AG04450 (cell line): Measurements from ENCODE around the gene MRPL46. TPM values are rescaled to one million over a fixed set of nuclear protein-coding genes. Genes with fewer than 3 reads are reported as not detected.
"Not testable (repeated sequence)": the region's sequence is repeated elsewhere in the genome, so short reads cannot be mapped to it uniquely, and the experiment has no call there.

ENCODE experiments used
- CTCF ChIA-PET: fragments of 300-600, 350-600 bp; formaldehyde crosslinking; extraction: SDS; loops from one replicate; lab custom pipeline; 2022; ENCODE audit warnings: antibody characterized with exemption, inconsistent platforms; lab: Charles Lee
- POLR2A ChIA-PET: fragments of 350-600 bp; formaldehyde crosslinking; extraction: SDS; loops from one replicate; lab custom pipeline; 2021; ENCODE audit warnings: antibody characterized with exemption, inconsistent platforms; lab: Yijun Ruan, JAX
- DNase-seq: peaks from one replicate; pipeline ENCODE4 v3.0.0-alpha.2; 2011; ENCODE audit warnings: low read depth, low spot score
- H3K27ac ChIP-seq: one replicate; pipeline ENCODE4 v1.5.1; 2012; ENCODE audit warnings: low read depth, low read length, control low read depth
- H3K27me3 ChIP-seq: one replicate; pipeline ENCODE4 v1.6.0; 2012; ENCODE audit warnings: low read length; ENCODE audit not compliant: control insufficient read depth, insufficient read depth
- H3K4me3 ChIP-seq: 2 replicates; pipeline ENCODE4 v1.5.1; 2011; ENCODE audit warnings: mild to moderate bottlenecking, low read depth, low read length, control low read depth
- H3K9me3 ChIP-seq: 2 replicates; pipeline ENCODE4 v1.5.1; 2012; ENCODE audit warnings: low read length; ENCODE audit not compliant: control insufficient read depth, insufficient read depth
- polyA plus RNA-seq: library from polyadenylated mRNA; depleted of rRNA; stranded (reverse); fragments of >200 nt; gene quantifications from 2 replicates; pipeline ENCODE4 v1.2.3, GENCODE V29; 2011
- TF ChIP-seq, protein P1 (sequence below): IDR thresholded peaks from 2 replicates; pipeline ENCODE4 v1.5.1; 2011; ENCODE audit warnings: low read depth, low read length, control low read depth, inconsistent platforms

The MRPL46 gene
- polyA plus RNA-seq, 1 experiment, result 28.0 TPM

DNA sequence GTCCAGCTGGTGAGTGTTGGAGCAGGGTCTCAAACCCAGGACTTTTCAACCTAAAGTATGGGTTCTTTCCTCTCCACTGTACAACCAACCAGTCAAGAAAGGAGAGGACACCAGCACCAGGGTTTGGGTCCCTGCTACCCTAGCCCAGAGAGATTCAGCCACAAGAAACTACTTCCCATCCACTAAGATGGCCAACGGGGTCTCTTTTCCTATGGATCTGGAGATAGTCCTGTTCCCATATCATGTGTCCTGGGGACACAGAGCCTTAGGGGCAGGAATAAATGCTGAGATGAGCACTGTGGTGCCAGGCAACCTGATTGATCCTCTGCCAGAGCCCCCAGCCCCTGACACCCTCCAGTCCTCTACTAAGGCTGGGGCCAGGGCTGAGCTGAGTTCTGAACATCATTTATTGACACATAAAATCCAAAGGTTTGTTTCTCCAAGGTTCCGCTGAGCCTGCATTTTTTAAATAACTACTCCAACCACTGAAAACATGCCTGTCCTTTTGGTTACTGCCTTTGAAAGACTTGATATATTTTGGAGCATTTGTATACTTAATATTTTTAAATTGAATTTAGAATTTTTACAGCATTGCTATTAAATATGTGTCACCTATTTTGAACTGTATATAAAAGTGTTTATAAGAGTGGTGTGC is 26.0 kb downstream of the MRPL46 start:
- Histone ChIP-seq H3K27ac (no peak overlapping the region), H3K4me3 (no peak overlapping the region), H3K9me3 (no peaks in the 10 kb centered on the region), H3K27me3 (no peaks in the 10 kb centered on the region)
- no peak for DNase-seq
- POLR2A ChIA-PET, result no interaction called here
- TF ChIP-seq, protein P1, sequence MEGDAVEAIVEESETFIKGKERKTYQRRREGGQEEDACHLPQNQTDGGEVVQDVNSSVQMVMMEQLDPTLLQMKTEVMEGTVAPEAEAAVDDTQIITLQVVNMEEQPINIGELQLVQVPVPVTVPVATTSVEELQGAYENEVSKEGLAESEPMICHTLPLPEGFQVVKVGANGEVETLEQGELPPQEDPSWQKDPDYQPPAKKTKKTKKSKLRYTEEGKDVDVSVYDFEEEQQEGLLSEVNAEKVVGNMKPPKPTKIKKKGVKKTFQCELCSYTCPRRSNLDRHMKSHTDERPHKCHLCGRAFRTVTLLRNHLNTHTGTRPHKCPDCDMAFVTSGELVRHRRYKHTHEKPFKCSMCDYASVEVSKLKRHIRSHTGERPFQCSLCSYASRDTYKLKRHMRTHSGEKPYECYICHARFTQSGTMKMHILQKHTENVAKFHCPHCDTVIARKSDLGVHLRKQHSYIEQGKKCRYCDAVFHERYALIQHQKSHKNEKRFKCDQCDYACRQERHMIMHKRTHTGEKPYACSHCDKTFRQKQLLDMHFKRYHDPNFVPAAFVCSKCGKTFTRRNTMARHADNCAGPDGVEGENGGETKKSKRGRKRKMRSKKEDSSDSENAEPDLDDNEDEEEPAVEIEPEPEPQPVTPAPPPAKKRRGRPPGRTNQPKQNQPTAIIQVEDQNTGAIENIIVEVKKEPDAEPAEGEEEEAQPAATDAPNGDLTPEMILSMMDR, result no peak
- CTCF ChIA-PET, result no interaction called here

DNA sequence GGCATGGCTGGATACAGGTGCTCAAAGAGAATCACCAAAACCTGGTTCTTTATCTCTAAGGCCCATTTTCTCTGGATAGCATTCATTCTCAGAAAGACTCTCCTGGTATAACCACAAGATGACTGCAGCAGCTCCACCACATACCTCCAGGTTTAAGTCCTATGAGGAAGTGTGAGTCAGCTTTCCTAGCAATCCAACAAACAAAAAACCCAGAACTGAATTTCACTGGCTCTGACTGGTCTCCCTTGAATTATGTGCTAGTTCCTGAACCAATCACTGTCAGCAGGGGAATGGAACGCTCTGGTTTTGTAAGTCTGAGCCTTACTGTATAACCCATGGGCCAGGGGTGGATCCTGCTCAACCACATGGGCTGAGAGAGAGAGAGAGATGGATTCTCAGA is 27.2 kb downstream of the MRPL46 start:
- POLR2A ChIA-PET, result no interaction called here
- DNase-seq, result peak; percentile 26

DNA sequence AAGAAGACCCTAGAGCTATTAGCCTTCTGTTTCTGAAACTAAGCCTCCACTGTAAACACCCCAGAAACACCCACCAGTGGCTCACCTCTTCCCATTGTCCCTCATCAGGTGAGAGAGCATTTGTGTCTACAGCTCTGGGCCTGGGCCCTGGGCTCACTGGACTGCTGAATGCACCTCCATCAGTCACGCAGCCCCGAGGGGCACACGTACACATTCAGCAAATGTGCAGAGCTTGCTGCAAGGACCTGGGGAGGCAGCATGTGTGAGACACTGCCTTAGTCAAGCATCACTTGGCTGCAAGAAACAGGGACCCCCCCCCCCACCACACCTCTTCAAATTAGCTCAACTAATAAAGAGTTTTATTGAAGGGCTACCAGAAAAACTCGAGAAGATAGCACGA is 29.0 kb downstream of the MRPL46 start:
- TF ChIP-seq, protein P1, result no peak
- Histone ChIP-seq H3K4me3 (no peak overlapping the region), H3K27ac (no peak overlapping the region), H3K9me3 (no peaks in the 10 kb centered on the region), H3K27me3 (peaks cover 3% of the 10 kb centered on the region)
- CTCF ChIA-PET, result interaction anchor here (1.2 kb wide), 1 partner anchor 14 kb away, joined by 8 read pairs; no protein-coding TSS in a partner anchor
- no peak for DNase-seq
- POLR2A ChIA-PET, result no interaction called here

More for the DNA sequence above, 27.2 kb downstream of the MRPL46 start:
- peaks cover 3% of the 10 kb centered on the region for H3K27me3 ChIP-seq
- H3K9me3 ChIP-seq, result no peaks in the 10 kb centered on the region
- CTCF ChIA-PET, result interaction anchor here (1.0 kb wide), 1 partner anchor 10 kb away, joined by 4 read pairs; no protein-coding TSS in a partner anchor
- TF ChIP-seq, protein P1, result no peak
- no peak overlapping the region for H3K27ac ChIP-seq
- H3K4me3 ChIP-seq, result no peak overlapping the region

DNA sequence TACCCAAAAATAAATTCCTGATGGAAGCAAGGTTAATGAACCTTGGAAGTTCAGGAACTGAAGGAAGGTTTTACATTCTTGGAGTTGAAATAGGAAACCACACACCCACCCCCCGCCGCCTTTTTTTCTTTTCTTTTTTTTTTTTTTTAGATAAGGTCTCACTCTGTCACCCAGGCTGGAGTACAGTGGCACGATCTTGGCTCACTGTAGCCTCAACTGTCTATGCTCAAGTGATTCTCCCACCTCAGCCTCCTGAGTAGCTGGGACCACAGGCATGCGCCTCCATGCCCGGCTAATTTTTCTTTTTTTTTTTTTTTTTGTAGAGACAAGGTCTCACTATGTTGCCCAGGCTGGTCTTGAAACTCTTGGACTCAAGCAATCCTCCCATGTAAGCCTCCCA is 33.1 kb downstream of the MRPL46 start:
- CTCF ChIA-PET, result interaction anchor here (1.0 kb wide), 1 partner anchor 16 kb away, joined by 4 read pairs; no protein-coding TSS in a partner anchor
- H3K27me3 ChIP-seq, H3K9me3 ChIP-seq, H3K27ac ChIP-seq, DNase-seq, H3K4me3 ChIP-seq, POLR2A ChIA-PET: not testable (repeated sequence)

DNA sequence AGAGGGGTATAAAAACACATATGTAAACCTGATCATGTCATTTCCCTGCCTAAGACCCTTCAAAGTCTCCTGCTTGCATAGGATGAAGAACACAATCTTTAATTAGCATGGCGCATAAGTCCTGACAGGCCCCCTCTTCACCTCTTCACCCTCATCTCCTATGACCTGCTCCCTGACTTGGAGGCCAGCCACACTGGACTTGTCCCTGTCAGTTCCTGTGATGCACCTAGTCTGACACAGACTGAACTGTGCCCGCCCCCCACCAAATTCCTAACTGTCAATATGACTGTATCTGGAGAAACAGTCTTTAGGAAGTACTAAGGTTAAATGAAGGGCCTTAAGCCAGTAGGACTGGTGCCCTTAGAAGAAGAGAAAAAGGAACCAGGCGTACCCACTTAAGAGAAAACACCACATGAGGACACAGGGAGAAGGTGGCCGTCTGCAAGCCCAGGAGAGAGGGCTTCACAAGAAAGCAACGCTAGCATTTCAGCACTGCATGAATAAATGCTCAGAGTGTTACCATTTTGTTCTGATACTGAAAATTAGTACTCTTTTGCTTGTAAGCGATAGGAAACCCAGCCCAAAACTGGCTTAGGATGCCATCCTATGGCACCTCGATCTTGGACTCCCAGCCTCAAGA is 34.0 kb downstream of the MRPL46 start:
- peaks cover 10% of the 10 kb centered on the region for H3K27me3 ChIP-seq
- POLR2A ChIA-PET, result no interaction called here
- H3K9me3 ChIP-seq, result no peaks in the 10 kb centered on the region
- no peak overlapping the region for H3K4me3 ChIP-seq
- CTCF ChIA-PET, result interaction anchor here (1.0 to 2.3 kb wide), 2 partner anchors 17 to 22 kb away, joined by 4 to 5 read pairs; no protein-coding TSS in a partner anchor
- DNase-seq, result no peak
- TF ChIP-seq, protein P1, result no peak
- no peak overlapping the region for H3K27ac ChIP-seq
